ENCODE results near the gene PCGF3. TPM values are rescaled to one million over a fixed set of nuclear protein-coding genes. Genes with fewer than 3 reads are reported as not detected.
"Not testable (repeated sequence)": the region's sequence is repeated elsewhere in the genome, so short reads cannot be mapped to it uniquely, and the experiment has no call there.

The PCGF3 gene
- total RNA-seq, 1 donor from 2014 or later, result 24.3 TPM

DNA sequence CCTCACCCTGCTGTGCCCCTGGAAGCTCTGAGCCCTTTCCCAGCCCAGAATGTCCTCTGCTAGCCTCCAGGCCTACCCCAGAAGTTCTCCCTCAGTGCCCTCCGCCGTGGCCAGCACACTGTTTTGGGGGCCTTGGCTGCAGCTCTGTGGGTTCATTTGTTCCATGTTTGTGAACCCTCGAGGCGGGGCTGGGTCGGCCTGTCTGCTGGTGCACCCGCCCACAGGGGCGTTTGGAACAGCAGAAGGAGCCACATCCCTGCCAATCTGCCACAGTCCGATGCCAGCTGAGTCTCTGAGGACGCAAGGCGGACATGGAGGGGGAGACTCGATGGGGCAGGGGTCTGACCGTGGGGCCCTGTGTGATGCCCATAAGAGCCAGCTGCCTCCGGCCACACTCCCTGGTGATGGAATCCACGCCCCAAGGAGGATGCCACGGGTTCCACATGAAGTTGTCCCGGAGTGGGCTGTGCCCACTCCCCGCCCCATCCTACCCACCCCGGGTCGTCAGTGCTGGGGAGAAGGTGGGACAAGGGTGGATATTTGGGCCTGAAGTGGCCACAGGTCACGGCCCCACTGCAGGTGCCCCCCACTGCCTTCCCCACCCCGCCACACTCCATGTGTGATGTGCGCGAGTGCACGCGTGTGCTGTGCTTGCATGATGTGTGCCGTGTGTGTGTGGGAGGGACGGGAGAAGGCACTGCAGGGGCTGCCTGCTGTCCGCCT is 38.6 kb upstream of the PCGF3 start:
- intact Hi-C loops (cut with DNase I), result no loop called here
- no peak for DNase-seq (ENCODE audit: low spot score)

- intact Hi-C loops (cut with DNase I), result no loop called here
- no peak for DNase-seq (ENCODE audit: low spot score)
Measured at GRCh38 chr4:667545-667925, 38.1 kb upstream of the PCGF3 start.

DNA sequence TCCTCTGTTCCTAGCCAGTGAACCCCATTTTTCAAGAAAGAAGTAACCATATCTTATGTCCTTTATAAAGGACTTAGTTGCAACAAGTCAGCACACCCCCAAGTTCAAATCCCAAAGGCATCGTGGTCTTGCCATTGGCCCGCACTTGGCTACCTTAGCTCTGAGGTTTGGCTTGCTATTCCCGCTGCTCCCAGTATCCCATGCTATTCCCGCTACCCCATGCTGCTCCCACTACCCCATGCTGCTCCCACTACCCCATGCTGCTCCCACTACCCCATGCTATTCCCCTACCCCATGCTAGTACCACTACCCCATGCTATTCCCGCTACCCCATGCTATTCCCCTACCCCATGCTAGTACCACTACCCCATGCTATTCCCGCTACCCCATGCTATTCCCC is 37.4 kb upstream of the PCGF3 start:
- DNase-seq (ENCODE audit: low spot score); intact Hi-C loops (cut with DNase I): not testable (repeated sequence)

DNA sequence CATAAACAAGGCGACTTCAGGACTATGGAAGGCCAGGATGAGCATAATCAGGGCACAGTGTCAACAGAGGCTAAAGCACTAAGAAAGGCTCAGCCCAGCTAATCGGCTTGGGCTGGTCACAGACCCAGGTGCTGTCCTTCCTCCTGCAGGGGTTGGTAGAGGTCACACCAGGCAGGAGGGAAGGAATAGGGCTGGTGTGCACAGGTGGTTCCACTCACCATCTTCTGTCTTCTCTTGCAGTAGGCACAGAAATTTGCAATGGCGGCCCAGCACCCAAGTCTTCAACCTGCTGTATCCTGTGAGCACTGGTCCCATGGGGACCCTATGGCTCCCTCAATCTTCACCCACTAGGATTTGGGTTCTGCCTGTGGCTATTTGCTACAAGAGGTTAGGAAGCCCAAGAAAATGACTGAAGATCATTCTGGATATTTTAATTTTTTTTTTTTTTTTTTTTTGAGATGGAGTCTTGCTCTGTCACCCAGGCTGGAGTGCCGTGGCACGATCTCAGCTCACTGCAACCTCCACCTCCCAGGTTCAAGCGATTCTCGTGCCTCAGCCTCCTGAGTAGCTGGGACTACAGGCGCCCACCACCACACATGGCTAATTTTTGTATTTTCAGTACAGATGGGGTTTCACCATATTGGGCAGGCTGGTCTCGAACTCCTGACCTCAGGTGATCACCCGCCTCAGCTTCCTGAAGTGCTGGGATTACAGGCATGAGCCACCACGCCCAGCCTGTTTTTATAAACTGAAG is 35.6 kb upstream of the PCGF3 start:
- intact Hi-C loops (cut with DNase I), result loop anchor here (10.0 kb wide), 2 partner anchors 335 to 425 kb away; partner anchors contain the start of gene ZNF141
- DNase-seq (ENCODE audit: low spot score), result not testable (repeated sequence)

- no peak for DNase-seq (ENCODE audit: low spot score)
- intact Hi-C loops (cut with DNase I), result loop anchor here (10.0 kb wide), 2 partner anchors 337 to 427 kb away; partner anchors contain the start of gene ZNF141
Measured at GRCh38 chr4:671769-672168, 33.9 kb upstream of the PCGF3 start.

DNA sequence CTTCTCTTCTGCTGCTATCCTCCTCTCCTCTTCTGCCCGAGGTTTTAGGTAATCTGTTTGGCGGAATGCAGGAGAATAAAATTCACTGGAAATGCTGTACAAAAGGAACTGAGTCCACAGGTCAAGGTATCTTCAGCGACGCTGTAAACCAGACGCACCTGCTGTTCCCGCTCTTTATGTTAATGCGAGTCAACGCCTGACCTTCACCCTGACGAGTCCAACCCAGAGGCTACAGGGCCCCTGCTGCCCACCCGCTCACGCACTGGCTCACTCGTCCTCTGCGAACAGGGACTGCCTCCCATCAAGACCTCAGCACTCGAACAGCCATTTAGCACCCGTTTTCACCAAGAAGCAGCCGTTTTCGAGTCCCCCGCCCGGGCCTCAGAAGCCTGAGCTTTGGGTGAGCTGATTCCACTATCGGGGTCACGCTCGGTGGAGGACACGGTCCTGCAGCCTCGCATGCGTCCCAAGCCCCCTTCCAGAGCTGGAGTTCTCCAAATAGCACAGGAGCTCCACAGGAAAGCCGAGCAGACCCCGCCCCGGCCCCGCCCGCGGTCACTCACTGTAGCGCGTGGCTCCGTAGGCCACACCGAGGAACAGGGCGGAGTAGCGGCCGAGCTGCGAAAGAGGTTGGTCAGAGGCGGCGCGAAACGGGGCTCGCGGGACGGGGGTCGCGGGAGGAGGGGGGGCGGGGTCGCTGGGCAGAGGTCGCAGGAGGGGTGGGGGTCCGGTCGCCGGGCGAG is 32.1 kb upstream of the PCGF3 start:
- intact Hi-C loops (cut with DNase I), result loop anchor here (10.0 kb wide), 2 partner anchors 339 to 429 kb away; partner anchors contain the start of gene ZNF141

DNA sequence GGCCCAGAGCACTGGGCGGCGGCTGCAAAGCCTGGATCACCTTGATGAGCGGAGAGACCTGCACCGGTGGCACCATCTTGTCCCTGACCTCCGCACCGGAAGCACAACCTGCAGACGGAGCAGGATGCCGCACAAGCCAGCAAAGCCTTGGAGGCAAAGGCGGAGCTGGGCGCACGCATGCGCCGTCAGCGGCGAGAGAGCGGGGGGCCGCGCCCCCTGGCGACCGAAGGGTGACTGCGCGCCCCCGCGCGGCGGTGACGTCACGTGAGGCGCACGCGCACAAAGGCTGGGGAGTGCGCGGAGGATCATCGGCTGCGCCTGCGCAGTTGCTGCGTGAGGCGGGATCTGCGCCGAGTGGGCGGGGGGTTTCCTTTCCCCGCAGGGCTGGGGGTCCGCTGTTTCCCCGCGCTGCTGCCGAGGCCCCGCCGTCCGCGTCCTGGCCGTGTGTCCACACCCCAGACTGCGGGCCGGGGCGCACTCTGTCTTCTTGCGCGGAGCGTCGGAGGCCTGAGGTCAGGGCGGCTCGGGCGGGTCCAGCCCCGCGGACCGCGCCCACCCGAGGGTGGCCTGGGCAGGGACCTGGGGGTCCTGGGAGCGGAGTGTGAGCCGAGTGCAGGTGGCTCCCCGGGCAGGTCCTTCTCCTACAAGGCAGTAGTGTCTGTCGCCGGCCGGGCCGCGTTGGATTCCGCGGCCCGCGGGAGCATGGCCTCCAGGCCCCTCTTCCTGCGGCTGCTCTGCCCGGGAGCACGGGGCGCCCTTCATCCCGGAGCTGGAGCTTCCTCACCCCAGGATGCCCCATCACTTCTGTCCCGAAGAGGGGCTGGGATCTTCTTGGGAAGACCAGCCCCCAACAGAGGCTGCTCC is 31.2 kb upstream of the PCGF3 start, which contains the start of the genes ATP5ME and MYL5:
TSS of gene ATP5ME (minus strand) at position 105 of the 864 bp plus-strand sequence. CDS start at position 76, 29 bp downstream.
TSS of gene MYL5 (plus strand) at position 371 of the 864 bp plus-strand sequence. CDS start 3,485 bp downstream, outside the sequence.
- DNase-seq (ENCODE audit: low spot score), result peak; percentile 99
- intact Hi-C loops (cut with DNase I), result loop anchor here (10.0 kb wide), 2 partner anchors 340 to 430 kb away; partner anchors contain the start of gene ZNF141

More for the DNA sequence above, 32.1 kb upstream of the PCGF3 start:
- DNase-seq (ENCODE audit: low spot score), result no peak

DNA sequence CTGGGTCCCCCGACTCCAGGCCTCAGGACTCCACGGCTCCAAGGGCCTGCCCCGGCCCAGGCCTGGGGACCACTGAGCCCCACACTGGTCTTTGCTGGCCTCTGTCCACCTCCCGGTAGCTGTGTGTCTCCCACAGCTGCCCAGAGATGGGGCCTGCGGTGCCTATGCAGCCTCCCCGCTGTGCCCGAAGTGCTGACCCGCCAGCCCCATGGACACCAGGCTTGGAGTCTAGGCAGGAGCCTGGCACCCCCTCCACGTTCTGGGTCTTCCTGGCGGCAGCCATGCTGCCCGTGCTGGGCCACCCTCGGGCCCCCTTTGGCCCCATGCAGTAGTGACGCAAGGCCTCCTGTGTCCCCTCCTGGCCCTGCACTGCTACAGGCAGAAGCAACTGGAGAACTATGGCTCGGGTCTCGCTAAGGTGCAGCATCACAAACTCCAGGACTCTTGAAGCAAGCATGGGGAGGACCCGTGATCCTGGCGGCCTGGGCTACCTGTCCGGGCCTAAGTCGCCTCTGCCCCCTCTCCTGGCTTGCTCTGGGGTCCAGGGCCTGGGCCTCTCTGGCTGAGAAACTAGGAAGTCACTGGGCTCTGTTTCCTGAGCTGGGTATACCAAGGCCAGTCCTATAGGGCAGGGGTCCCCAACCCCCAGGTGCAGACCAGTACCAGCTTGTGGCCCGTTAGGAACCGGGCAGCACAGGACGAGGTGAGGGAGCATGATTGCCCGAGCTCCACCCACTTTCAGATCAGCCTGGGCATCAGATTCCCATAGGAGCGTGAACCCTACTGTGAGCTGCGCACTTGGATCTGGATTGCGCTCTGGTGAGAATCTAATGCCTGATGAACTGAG is 30.4 kb upstream of the PCGF3 start:
- DNase-seq (ENCODE audit: low spot score), result no peak
- intact Hi-C loops (cut with DNase I), result loop anchor here (10.0 kb wide), 2 partner anchors 340 to 430 kb away; partner anchors contain the start of gene ZNF141

GRCh38 chr4:675980-676870 is 29.4 kb upstream of the PCGF3 start:
- DNase-seq (ENCODE audit: low spot score), result no peak
- intact Hi-C loops (cut with DNase I), result loop anchor here (10.0 kb wide), 2 partner anchors 341 to 431 kb away; partner anchors contain the start of gene ZNF141

DNA sequence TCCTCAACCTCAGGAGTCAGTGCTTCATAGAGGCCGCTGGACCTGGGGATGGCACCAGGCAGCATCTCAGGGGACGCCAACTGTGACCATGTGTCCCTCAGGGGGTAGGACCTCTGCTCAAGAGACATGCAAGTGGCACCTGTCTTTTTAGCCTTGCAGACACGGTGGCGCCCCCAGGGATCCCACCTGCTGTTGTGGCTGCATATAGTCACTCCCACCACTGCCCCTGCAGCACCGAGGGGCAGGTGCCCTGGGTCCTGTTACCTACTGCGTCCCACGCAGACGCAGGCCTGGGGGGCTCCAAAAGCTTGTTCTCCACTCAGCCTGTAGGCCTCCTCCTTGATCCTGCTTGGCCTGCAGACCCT is 28.8 kb upstream of the PCGF3 start:
- DNase-seq (ENCODE audit: low spot score), result no peak
- intact Hi-C loops (cut with DNase I), result loop anchor here (10.0 kb wide), 2 partner anchors 342 to 432 kb away; partner anchors contain the start of gene ZNF141

- DNase-seq (ENCODE audit: low spot score), result no peak
- intact Hi-C loops (cut with DNase I), result loop anchor here (10.0 kb wide), 2 partner anchors 343 to 433 kb away; partner anchors contain the start of gene ZNF141
Measured at GRCh38 chr4:677431-678293, 28.0 kb upstream of the PCGF3 start.

- DNase-seq (ENCODE audit: low spot score), result no peak
- intact Hi-C loops (cut with DNase I), result loop anchor here (10.0 kb wide), 2 partner anchors 344 to 434 kb away; partner anchors contain the start of gene ZNF141
Measured at GRCh38 chr4:678331-679103, 27.1 kb upstream of the PCGF3 start.

DNA sequence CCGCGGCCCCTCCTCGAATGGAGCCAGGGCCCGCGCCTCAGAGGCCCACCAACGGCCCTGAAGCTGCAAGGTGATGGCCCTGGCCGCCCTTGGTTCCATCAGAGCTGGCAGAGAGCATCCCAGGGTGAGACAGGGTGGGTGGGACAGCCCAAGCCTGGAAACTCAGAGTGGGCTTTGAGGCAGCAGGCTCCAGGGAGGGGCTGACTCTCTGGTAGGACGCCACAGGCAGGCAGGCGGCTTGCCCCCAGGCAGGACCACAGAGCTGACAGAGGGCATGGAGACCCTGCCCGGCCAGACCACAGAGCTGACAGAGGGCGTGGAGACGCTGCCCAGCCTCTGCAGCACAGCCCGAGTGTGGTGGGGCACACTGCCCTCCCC is 26.5 kb upstream of the PCGF3 start:
- intact Hi-C loops (cut with DNase I), result loop anchor here (10.0 kb wide), 2 partner anchors 344 to 434 kb away; partner anchors contain the start of gene ZNF141
- DNase-seq (ENCODE audit: low spot score), result no peak

GRCh38 chr4:679629-680028 is 26.0 kb upstream of the PCGF3 start:
- intact Hi-C loops (cut with DNase I), result loop anchor here (10.0 kb wide), 2 partner anchors 345 to 435 kb away; partner anchors contain the start of gene ZNF141
- no peak for DNase-seq (ENCODE audit: low spot score)

DNA sequence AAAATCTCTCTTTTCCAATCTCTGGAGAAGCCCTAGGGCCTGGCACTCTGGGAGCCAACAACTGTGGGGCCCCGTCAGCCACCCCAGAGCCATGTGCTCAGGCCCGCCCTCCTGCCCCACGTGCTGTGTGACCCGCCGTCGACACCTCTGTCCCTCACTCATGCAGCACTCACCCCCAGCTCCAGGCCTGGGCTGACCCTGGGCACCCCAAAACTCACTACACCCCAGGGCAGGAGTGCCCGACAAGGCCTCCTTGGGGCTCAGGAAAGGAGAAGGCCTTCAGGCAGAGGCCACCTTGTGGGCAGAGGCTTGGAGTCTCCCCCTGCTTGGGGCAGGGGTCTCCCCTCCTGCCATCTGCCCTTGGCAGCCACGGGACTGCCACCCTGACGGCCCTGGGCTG is 25.5 kb upstream of the PCGF3 start:
- no peak for DNase-seq (ENCODE audit: low spot score)
- intact Hi-C loops (cut with DNase I), result no loop called here

Data from cardiac septum (tissue), 1 donor.